CD1c-positive myeloid dendritic cell (primary cell): Measurements from ENCODE around the gene TMEM63A.
"Not testable (repeated sequence)": the region's sequence is repeated elsewhere in the genome, so short reads cannot be mapped to it uniquely, and the experiment has no call there.

Source experiments
- DNase-seq: peaks from one replicate; pipeline ENCODE4 v3.0.0-alpha.2; 2016; ENCODE audit errors: extremely low spot score

The TMEM63A gene

DNA sequence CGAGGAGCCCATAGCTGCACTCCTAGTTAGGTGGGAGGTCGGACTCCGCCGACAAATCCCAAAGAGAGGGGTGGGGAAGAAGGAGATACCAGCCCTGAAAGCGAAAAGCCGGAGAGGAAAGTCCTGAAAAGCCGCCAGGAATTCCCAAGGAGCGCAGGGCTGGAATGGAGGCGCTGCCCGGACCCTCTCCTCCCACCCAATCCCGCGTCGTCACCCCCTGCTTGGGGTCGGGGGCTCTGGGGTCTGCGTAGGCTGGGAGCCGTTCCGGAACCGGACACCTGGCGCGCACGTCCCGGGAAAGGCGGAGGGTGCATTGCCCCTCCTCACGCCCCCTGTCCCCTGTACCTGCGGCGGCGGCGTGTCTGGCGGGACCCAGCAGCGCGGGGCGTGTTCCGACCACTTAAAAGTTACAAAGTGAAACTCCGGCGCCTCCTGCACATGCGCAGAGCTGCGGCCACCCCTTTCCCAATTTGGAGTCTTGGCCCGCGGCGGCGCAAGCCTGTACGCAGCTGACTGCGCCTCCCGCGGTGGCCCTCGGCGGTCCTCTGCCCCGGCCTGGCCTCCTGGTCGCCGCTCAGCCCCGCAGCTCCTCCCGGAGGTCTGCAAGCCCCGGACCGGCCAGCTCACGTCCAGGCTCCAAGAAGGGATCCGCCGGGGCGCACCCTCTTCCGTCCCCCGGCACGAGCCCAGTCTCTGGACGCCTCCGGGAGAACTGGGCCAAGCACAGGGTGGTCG lies at the start of gene TMEM63A:
TSS of gene TMEM63A (minus strand) at position 422 of the 735 bp plus-strand sequence. CDS start 4,800 bp downstream, outside the sequence.
- peak; percentile 91 for DNase-seq

DNA sequence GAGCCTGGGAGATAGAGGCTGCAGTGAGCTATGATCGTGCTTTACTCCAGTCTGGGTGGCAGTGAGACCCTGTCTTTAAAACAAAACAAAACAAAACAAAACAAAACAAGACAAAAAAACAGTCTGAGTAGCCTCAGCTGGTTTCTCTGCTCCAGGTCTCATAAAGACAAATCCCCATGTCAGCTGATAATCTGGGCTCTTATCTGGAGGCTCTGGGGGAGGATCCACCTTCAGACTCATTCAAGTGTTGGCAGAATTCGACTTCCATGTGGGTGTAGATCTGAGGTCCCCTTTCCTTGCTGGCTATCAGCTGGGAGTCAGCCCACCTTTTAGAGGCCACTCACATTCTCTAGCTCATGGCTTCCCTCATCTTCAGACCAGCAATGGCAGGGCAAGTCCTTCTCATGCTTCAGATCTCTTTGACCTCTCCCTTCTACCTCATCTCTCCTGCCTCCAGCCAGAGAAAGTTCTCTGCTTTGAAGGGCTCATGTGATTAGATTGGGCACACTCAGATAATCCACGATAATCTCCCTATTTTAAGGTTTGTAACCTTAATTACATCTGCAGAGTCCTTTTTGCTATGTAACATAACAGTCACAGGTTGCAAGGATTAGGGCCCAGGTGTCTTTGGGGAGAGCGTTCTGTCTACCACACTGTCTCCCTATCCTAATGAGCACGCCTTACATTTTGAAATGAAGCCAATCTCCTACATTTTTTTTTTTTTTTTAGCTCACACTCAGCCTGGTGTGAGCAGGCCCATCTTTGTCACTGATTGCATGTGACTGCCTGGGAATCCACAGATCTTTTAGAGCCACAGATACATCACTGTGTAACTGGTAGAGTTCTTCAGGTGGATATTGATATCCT lies 49.3 kb upstream of the TMEM63A start:
- DNase-seq = no peak

GRCh38 chr1:225930566-225930965 lies 48.4 kb upstream of the TMEM63A start:
- DNase-seq = no peak

GRCh38 chr1:225929462-225929861 lies 47.3 kb upstream of the TMEM63A start:
- DNase-seq = not testable (repeated sequence)

DNA sequence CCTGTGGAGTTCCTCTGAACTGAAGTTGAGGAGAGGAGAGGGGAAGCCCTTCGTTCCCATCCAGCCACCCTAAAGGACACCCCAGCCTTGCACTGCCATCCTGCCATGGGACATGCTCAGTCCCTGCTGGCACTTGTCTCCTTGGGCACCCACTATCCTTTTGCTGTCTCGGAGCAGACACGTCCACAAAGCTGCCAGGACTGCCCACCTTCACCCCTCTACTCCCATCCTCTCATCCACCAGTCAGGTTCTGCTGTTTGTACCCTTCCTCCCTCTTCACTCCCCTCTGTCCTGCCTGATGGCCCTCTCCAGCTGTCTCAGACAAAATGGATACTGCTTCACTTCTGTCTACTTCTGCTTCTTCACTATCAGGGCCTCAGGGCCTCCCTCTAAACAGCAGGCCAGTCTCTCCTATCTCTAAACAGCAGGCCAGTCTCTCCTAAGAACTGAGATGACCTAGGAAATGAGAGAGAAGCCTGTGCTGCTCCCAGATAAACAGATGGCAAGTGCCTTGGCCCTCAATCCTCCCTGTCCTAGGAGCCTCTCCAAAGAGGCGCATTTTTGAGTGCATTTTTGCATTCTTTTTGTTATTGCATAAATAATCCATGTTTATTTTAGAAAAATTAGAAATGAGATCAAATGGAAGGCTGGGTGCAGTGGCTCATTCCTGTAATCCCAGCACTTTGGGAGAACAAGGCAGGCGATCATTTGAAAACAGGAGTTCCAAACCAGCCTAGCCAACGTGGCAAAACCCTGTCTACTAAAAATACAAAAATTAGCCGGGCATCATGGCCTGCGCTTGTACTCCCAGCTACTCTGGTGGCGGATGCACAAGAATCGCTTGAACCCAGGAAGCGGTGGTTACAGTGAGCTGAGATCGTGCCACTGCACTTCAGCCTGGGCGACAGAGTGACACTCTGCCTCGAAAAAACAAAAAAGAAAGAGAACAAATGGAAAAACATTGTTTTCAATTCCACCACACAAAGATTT lies 46.3 kb upstream of the TMEM63A start:
- DNase-seq = no peak

- DNase-seq = no peak
These were observed 44.5 kb upstream of the TMEM63A start for GRCh38 chr1:225926551-225927113.

- peak; percentile 98 for DNase-seq
These were observed 41.7 kb upstream of the TMEM63A start, which contains the start of gene PYCR2 for GRCh38 chr1:225923692-225924555. PYCR2 (minus strand) TSS chr1:225924250; CDS start chr1:225924110, 140 bp downstream.

DNA sequence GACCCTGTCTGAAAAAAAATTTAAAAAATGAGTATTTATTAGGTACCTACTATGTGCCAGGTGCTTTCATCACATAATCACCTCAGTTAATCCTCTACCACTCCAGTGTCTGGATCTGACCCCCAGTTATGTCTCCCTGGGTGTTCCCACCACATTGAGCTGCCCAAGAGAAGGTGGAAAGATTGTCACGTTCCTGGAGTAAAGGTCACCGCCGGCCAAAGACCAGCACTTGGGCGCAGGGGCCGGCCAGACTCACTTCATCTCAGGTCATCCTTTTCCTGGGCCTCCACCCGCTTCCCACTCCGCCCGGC lies 41.2 kb upstream of the TMEM63A start:
- no peak for DNase-seq

GRCh38 chr1:225921734-225922709 lies 39.8 kb upstream of the TMEM63A start:
- no peak for DNase-seq

GRCh38 chr1:225919906-225920305 lies 37.7 kb upstream of the TMEM63A start:
- DNase-seq = peak; percentile 58

DNA sequence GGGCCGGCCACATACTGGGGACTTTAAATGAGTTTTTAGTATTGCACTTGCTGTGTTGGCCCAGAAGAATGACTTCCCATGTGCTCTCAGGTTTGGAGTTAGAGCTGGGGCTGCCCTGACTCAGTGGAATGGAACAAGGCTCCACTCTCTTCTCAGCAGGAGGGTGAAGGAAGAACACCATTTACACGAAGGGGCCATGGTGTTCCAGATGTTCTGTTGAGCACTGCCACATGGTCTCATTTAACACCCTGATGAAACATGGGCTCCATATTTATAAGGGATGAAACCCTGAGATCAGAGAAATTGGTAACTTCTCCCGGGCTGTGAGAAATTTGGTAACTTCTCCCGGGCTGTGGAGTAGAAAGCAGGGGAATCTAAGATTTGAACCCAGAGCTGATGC lies 36.1 kb upstream of the TMEM63A start:
- no peak for DNase-seq

DNA sequence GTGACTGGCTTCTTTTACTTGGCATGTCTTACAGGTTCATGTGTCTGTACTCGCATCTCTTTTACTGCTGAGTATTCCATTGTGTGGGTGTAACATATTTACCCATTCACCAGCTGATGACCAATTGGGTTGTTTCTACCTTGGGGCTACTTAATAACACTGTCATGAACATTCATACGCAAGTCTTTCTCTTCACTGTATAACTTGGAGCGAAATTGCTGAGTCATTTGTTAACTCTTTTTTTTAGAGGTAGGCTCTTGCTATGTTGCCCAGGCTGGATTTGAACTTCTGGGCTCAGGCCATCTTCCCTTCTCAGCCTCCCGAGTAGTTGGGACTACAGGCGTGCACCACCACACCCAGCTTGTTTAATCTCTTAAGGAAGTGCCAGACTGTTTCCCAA lies 35.4 kb upstream of the TMEM63A start:
- no peak for DNase-seq

DNA sequence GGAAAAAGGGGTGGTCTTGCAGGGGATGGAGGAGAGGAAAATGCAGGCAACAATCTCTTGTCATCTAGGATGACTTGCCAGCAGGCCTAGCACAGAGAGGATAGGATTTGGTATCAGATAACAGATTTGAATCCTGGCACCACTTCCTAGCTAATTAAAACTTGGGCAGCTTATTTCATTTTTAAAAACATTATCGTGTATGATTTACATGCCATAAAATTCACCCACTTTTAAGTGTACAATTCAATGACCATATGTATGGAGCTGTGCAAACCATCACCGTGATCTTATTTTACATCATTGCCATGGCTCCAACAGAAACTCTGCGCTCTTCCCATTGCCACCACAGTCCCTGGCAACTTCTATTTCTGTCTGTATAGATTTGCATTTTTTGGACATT lies 34.9 kb upstream of the TMEM63A start:
- DNase-seq = no peak

- DNase-seq = no peak
These were observed 33.4 kb upstream of the TMEM63A start for GRCh38 chr1:225915538-225915991.

- no peak for DNase-seq
These were observed 32.8 kb upstream of the TMEM63A start for GRCh38 chr1:225914947-225915346.

- no peak for DNase-seq
These were observed 32.2 kb upstream of the TMEM63A start for GRCh38 chr1:225914391-225914790.

DNA sequence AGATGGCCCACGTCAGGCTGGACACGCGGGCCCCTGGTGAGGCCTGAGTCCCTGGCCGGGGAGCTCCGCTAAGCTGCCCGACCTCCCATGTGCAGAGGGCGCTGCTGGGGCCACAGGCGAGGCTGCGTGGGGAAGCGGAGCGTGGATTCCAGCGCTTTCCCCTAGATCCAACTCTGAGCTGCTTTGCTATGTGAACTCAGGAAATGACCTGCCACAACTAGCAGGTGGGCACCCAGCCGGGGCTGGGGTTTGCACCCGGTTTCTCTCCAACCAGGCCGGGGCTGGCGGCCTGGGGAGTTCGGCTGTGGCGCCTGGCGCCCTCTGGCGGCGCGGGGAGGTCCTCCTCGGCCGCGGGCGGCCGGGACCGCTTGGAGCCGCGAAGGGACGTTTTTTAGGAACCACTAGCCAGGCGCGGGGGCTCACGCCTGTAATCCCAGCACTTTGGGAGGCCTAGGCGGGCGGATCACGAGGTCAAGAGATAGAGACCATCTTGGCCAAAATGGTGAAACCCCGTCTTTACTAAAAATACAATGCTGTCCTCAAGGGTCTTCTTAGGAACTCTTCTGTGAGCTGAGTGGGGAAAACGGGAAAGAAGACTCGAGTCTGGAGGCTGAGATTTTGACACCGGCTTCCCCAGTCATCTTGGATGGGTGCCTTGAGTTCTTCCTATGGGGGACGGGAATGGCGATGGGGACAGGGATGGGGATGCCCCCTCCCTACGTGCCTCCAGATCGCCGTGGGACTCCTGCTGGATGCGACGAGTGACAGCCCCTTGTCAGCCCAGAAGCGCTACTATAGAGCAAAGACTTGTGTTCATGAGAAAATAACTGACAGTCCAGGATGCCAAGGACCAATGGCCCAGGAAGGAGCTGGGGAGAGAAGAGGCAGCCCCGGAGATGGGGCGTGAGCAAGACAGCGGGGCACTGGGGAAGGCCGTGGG lies 29.3 kb upstream of the TMEM63A start:
- peak; percentile 68 for DNase-seq

DNA sequence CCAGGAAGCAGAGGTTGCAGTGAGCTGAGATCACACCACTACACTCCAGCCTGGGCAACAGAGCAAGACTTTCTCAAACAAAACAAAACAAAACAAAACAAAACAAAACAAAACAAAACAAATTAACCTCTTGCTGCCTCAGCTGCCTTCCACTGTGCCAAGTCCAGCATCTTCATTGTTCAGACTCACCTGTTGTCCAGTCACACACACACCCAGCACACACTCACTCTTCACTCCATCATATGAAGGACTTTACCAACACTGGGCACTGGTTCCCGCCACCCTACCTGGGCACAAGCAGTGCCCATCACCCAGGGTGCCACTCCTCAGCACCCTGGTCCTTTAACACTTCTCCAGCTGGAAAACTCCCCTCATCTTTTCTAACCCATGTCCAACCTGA lies 27.3 kb upstream of the TMEM63A start:
- DNase-seq = no peak
